ENCODE measurements around the gene KCNN4. TPM values are rescaled to one million over a fixed set of nuclear protein-coding genes. Genes with fewer than 3 reads are reported as not detected.
A peak's percentile ranks its signal among the peaks of the same experiment; 100 is the strongest.

KCNN4 gene
- total RNA-seq, 1 experiment from 2014 or later: 10.7 TPM

DNA sequence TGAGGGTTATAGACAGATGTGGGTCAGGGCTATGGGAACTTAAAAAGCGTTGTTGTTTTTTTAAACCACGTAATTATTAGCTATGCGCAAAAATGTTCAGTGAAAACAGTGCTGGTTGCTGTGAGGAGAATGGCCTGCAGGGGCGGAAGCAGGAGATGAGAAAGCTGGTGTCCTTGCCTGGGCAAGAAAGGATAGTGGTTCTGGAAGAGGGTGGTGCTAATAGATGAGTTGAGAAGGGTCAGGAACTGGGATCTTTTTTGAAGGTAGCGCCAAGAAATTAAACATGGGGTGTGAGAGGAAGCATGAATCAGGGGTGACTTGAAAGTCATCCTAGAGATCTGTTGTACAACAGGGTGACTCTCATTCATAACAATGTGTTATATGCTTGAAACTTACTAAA lies 21.3 kb downstream of the KCNN4 start:
- DNase-seq (ENCODE audit: low read depth): peak; percentile 74
- in situ Hi-C loops (cut with HindIII; ENCODE audit: low pct_unique_long_range_greater_than_20kb, low sequenced_read_pairs): no loop called here

DNA sequence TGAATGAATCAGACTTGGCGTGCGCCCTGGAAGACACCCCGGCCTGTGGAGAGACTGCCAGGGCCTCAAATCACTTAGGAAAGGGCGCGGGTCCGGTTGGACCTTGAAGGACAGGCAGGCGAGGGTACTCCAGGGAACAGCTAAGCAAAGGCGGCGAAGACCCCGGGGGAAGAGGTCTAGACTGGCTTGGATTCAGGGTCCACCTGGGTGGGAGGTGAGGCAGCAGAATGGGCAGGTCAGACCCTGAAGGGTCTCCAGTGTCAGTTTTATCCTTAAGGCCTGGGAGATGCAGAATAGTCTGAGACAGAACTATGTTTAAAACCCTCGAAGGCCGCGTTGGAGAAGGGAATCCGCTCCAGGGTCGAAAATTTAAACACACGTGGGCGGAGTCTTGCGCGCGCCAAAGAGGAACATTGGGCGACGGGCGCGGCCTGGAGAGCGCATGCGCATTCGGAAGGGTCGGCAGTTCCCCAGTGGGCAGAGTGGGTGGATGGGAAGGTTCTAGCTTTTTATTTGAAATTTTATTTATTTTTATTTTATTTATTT lies 25.4 kb downstream of the KCNN4 start:
- in situ Hi-C loops (cut with HindIII; ENCODE audit: low pct_unique_long_range_greater_than_20kb, low sequenced_read_pairs): no loop called here
- DNase-seq (ENCODE audit: low read depth): peak; percentile 74

GRCh38 chr19:43754503-43755255 lies 26.1 kb downstream of the KCNN4 start, which contains the start of gene SMG9:
TSS of gene SMG9 (minus strand) at chr19:43754962. CDS start at chr19:43750741, 4,221 bp downstream.
- DNase-seq (ENCODE audit: low read depth): peak; percentile 99
- in situ Hi-C loops (cut with HindIII; ENCODE audit: low pct_unique_long_range_greater_than_20kb, low sequenced_read_pairs): no loop called here

DNA sequence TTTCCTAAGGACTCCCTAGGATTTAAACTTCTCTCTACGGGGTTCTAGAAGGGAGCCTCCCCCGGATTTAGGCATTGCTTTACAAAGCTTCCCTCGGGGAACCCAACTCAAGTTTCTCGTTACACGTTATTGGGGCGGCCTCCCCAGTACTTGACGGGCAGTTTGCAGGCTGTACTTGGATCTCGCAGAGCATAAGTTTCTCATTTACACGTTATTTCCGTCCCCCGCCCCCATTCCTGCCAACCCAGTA lies 26.6 kb downstream of the KCNN4 start:
- in situ Hi-C loops (cut with HindIII; ENCODE audit: low pct_unique_long_range_greater_than_20kb, low sequenced_read_pairs): no loop called here
- DNase-seq (ENCODE audit: low read depth): no peak

DNA sequence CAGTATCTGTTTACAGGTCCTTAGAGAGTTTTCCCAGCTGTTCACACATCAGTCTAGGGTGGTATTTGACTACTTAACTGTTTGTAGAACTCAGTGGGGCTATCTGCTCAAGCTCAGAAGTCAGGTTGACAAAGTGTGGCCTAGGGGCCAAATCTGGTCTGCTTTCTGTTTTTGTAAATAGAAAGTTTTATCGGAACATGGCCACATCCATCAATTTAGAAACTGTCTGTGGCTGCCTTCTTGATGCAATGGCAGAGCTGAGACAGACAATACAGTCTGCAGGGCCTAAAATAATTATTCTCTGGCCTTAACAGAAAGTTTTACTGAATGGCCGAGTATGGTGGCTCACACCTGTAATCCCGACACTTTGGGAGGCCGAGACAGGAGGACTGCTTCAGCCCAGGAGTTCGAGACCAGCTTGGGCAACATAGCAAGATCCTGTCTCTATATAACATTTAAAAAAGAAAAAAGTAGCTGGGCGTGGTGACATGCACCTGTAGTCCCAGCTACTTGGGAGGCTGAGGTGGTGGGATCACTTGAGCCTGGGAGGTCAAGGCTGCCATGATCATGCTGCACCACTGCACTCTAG lies 28.4 kb downstream of the KCNN4 start:
- no peak for DNase-seq (ENCODE audit: low read depth)
- in situ Hi-C loops (cut with HindIII; ENCODE audit: low pct_unique_long_range_greater_than_20kb, low sequenced_read_pairs): no loop called here

- in situ Hi-C loops (cut with HindIII; ENCODE audit: low pct_unique_long_range_greater_than_20kb, low sequenced_read_pairs): no loop called here
- no peak for DNase-seq (ENCODE audit: low read depth)
These were observed 29.1 kb downstream of the KCNN4 start for GRCh38 chr19:43751466-43752220.

DNA sequence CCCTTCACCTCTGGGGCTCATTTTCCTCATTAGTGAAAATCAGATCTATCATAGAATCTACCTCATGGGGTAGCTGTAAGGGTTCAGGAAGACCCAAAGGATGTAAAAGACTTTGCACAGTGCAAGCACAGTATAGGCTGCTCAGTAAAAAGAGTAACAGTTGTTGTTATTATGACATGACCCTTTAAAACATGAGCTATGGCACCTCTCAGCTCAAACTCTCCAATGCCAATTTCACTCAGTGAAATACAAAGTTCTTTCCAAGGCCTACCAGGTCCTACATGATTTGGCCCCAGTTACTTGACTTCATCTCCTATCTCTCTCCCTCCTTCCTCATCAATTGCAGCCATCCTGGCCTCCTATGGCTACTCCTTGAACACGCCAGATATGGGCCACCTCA lies 30.9 kb downstream of the KCNN4 start:
- in situ Hi-C loops (cut with HindIII; ENCODE audit: low pct_unique_long_range_greater_than_20kb, low sequenced_read_pairs): no loop called here
- DNase-seq (ENCODE audit: low read depth): no peak

DNA sequence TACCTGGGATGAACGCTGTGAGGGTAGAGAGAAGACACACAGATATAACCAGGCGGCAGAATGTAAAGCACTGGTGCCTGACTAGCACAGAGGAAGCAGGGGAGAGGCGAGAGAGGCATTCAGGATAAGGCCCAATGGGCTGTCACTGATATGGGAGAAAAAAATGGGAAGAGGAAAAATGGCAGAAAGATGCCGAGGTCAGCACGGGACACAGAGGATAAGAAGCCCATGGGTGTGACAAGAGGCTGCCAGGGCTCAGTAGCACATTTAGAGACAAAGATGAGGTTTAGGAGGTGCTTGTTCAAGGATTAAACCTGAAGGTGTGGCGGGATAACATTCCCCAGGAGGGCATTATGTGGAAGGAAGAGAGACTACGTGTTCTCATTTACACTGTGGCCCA lies 31.6 kb downstream of the KCNN4 start:
- DNase-seq (ENCODE audit: low read depth): no peak
- in situ Hi-C loops (cut with HindIII; ENCODE audit: low pct_unique_long_range_greater_than_20kb, low sequenced_read_pairs): no loop called here

DNA sequence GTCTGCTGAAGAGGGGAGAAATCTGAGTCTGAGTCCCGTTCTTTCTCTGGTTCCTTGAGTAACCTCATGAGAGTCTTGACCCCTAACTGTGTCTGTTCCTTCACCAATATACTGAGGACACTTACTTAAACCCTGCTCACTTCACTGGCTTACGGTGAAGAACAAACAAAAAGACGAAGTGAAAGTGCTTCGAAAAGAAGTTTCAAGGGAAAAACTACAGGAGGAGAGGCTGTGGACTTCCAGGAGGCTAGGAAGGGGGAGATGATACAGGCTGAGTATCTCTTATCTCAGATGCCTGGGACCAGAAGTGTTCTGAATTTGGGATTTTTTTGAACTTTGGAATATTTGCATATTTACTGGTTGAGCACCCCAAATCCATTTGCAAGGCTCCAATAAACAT lies 32.1 kb downstream of the KCNN4 start:
- in situ Hi-C loops (cut with HindIII; ENCODE audit: low pct_unique_long_range_greater_than_20kb, low sequenced_read_pairs): no loop called here
- no peak for DNase-seq (ENCODE audit: low read depth)

GRCh38 chr19:43748205-43748594 lies 32.6 kb downstream of the KCNN4 start:
- in situ Hi-C loops (cut with HindIII; ENCODE audit: low pct_unique_long_range_greater_than_20kb, low sequenced_read_pairs): no loop called here
- no peak for DNase-seq (ENCODE audit: low read depth)

GRCh38 chr19:43747557-43748204 lies 33.1 kb downstream of the KCNN4 start:
- in situ Hi-C loops (cut with HindIII; ENCODE audit: low pct_unique_long_range_greater_than_20kb, low sequenced_read_pairs): no loop called here
- no peak for DNase-seq (ENCODE audit: low read depth)

DNA sequence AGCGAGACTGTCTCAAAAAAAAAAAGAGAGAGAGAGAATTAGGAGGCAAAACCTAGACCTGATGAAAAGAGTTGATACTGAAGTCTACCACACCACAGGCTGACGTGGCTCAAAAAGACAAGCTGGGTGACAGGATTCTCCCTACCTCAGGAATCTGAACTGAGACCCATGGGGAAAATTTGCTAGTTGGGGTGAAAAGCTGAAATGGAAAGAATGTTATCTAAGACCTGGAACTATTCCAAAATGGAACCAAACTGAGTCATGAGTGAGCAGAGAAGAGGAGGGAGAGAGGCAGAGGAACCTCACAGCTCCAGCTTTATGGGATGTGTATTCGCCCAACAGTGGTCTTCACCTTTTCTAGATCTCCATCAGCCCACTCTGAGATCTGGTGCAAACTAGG lies 37.7 kb downstream of the KCNN4 start:
- DNase-seq (ENCODE audit: low read depth): no peak
- in situ Hi-C loops (cut with HindIII; ENCODE audit: low pct_unique_long_range_greater_than_20kb, low sequenced_read_pairs): no loop called here

DNA sequence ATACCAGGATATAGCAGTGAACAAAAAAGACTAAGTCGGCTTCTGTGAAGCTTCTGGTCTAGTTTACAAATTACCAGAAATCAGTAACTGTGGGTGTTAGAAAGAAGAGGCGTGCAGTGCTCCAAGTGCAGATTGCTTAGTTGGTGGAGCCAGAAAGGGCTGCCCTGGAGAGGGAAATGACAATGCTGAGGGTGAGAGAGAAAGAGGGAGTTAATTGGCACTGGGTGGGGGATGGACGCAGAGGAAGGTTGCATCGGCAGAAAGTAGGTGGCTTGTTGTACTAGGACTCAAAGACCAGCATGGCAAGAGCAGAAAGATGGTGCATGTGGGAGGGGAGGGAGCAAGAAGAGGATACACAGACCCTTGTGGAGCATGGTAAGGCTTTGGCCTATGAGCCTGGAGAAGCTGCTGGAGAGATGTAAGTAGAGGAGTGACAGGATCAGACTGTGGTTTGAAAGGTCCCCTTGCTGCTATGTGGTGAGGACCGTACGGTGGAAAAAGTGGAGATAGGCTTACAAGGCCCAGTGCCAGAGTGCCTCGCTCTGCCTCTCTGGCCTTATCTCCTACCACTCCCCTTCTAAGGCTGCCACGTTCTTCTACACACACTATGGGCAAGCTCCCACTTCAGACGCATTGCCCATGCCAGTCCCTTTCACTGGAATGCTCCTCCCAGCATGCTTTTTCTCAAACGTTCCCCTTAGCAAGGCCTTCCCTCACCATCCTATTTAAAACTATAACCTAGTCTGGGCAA lies 39.5 kb downstream of the KCNN4 start:
- in situ Hi-C loops (cut with HindIII; ENCODE audit: low pct_unique_long_range_greater_than_20kb, low sequenced_read_pairs): no loop called here

DNA sequence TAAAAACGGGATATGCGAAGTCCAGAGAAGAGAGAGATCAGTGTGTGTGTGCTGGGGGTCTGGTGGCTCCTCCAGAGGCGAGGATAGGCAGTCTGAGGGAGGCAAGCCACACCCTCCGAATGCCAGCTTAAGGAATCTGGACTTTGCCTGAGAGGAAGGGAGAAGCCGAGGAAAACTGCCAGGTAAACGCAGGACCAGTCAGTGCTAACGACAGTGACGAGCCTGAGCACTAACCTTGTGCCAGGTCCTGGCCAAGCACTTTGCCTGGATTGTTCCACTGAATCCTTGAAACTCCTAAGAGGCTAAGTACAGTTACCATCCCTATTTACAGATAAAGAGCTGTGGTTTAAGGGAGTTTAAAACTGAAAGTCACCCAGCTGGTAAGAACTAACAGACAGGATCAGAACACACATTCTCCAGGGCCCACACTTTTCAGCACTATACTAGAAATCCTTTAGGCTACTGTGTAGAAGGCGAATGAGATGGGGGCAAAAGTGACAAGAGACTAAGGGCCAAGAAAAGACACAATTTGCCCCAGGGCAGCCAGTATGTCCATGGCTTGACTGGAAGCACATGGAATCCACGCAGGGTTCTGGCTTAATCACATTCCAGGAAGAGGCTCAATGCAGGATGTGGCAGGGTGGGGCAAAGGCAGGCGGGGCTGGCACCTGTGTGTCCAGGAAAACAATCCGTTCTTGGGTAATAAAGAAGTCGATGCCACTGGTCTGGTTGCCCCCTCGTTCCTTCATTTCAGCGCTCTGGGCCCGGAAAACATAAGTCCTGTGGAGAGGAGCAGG lies 41.1 kb downstream of the KCNN4 start:
- DNase-seq (ENCODE audit: low read depth): no peak
- in situ Hi-C loops (cut with HindIII; ENCODE audit: low pct_unique_long_range_greater_than_20kb, low sequenced_read_pairs): no loop called here

More for the DNA sequence above, 39.5 kb downstream of the KCNN4 start:
- DNase-seq (ENCODE audit: low read depth): no peak

DNA sequence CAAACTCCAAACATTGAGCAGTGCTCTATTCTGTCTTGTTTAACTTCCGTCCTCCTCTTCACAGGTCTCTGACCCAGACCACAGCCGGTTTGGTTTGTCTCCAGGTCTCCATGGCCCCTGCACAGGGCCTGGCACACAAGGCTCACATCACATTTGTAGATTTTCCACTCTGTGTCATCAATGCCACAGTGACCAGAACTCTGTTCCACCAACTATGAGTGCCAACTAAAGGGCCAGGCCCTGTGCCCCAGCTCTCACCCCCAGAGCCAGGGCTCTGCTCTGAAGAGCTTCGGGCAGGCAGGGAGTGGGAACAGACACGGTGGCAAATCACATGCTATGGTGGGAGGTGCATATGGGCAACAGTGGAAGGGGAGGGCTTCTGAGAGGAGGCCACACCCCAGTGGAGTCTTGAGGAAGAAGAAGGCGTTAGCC lies 42.0 kb downstream of the KCNN4 start:
- in situ Hi-C loops (cut with HindIII; ENCODE audit: low pct_unique_long_range_greater_than_20kb, low sequenced_read_pairs): no loop called here
- no peak for DNase-seq (ENCODE audit: low read depth)

GRCh38 chr19:43735957-43736356 lies 44.8 kb downstream of the KCNN4 start:
- in situ Hi-C loops (cut with HindIII; ENCODE audit: low pct_unique_long_range_greater_than_20kb, low sequenced_read_pairs): no loop called here
- no peak for DNase-seq (ENCODE audit: low read depth)

- in situ Hi-C loops (cut with HindIII; ENCODE audit: low pct_unique_long_range_greater_than_20kb, low sequenced_read_pairs): no loop called here
- no peak for DNase-seq (ENCODE audit: low read depth)
These were observed 45.8 kb downstream of the KCNN4 start for GRCh38 chr19:43735013-43735412.

Data from Caki2 (cell line).